NT2/D1 (cell line): ENCODE data around the gene NKG7.

ENCODE experiments used
- SUZ12 ChIP-seq: IDR thresholded peaks from 2 replicates; pipeline ENCODE4 v1.6.1; 2011; ENCODE audit not compliant: insufficient read length, insufficient read depth; ENCODE audit errors: extremely low read depth
- YY1 ChIP-seq: IDR thresholded peaks from 2 replicates; pipeline ENCODE4 v1.6.1; 2011; ENCODE audit not compliant: insufficient read length, insufficient read depth
- ZNF274 ChIP-seq: IDR thresholded peaks from 2 replicates; pipeline ENCODE4 v1.6.1; 2011; ENCODE audit warnings: mild to moderate bottlenecking, low read depth, low read length

GRCh38 chr19:51394050-51394836, 21.8 kb upstream of the NKG7 start:
- TF ChIP-seq YY1: no peak
- no peak for TF ChIP-seq SUZ12
- TF ChIP-seq ZNF274: no peak
